ENCODE results near the gene TK1.

- TF ChIP-seq CTCF (IDR thresholded peaks at IDR 0.05; ENCODE audit: low read length) (no peak), EZH2 (optimal IDR thresholded peaks at IDR 0.05; ENCODE audit: low read depth, low read length) (no peak)
These were observed 27.8 kb upstream of the TK1 start for GRCh38 chr17:78214706-78215061.
